B cell (primary cell): ENCODE measurements around the gene CR1L. TPM values are rescaled to one million over a fixed set of nuclear protein-coding genes. Genes with fewer than 3 reads are reported as not detected.

Source experiments
- ATAC-seq: fragments of 200-7000 bp; cut with Tn5 transposase; one replicate; pipeline ENCODE4 v1.10.0; 2021; ENCODE audit warnings: low read depth, mild to moderate bottlenecking, moderate number of reproducible peaks, moderate library complexity
- CTCF ChIA-PET: fragments of 350-600 bp; sonication (Branson Sonifier 250); formaldehyde crosslinking; loops from one replicate; lab custom pipeline; 2021; ENCODE audit warnings: antibody characterized with exemption, inconsistent platforms; lab: Charles Lee
- POLR2A ChIA-PET: fragments of 350-600 bp; sonication (Branson Sonifier 250); formaldehyde crosslinking; loops from one replicate; lab custom pipeline; 2021; ENCODE audit warnings: antibody characterized with exemption; lab: Charles Lee
- DNase-seq: peaks from one replicate; pipeline ENCODE4 v3.0.0; 2013
- H2AFZ ChIP-seq: 2 replicates; pipeline ENCODE4 v1.6.1; 2012; ENCODE audit warnings: mild to moderate bottlenecking, low read depth, low read length; ENCODE audit not compliant: insufficient read depth, poor library complexity, severe bottlenecking
- H3K27ac ChIP-seq, 2 donors: 1 replicate in 1 of 2; 2 replicates in 1 of 2; pipeline ENCODE4 v1.5.1; 2012 to 2013; ENCODE audit warnings: low read length in 2 of 2, mild to moderate bottlenecking in 2 of 2, moderate library complexity in 1 of 2
- H3K27me3 ChIP-seq, 4 experiments: fragments of 200-600 bp in 1 of 4; sonication (generic) in 1 of 4; replicated peaks in 1 of 4; 1 replicate in 2 of 4; 2 replicates in 2 of 4; pipeline versions ENCODE4 v1.6.1 to v1.7.0; 2013 to 2016; ENCODE audit warnings: low read length in 3 of 4, mild to moderate bottlenecking in 2 of 4, mixed read lengths in 1 of 4, moderate library complexity in 1 of 4; ENCODE audit not compliant: insufficient read depth in 4 of 4, control insufficient read depth in 3 of 4; ENCODE audit errors: control extremely low read depth in 1 of 4
- H3K36me3 ChIP-seq, 2 experiments: replicated peaks in 1 of 2; 1 replicate in 1 of 2; 2 replicates in 1 of 2; pipeline versions ENCODE4 v1.6.1 to v1.7.1; 2013; ENCODE audit warnings: low read length in 1 of 2; ENCODE audit not compliant: insufficient read depth in 2 of 2, control insufficient read depth in 1 of 2; ENCODE audit errors: control extremely low read depth in 1 of 2, extremely low read depth in 1 of 2
- H3K4me1 ChIP-seq, 2 donors: fragments of 200-600 bp in 1 of 2; sonication (generic) in 1 of 2; 1 replicate in 1 of 2; 2 replicates in 1 of 2; pipeline versions ENCODE4 v1.5.1 to v1.6.1; 2013 to 2017; ENCODE audit warnings: low read length in 2 of 2; ENCODE audit not compliant: control insufficient read depth in 2 of 2, insufficient read depth in 2 of 2
- H3K4me2 ChIP-seq: replicated peaks from 2 replicates; pipeline ENCODE3; 2012; ENCODE audit warnings: mild to moderate bottlenecking, low read depth, low read length; ENCODE audit not compliant: poor library complexity, severe bottlenecking
- H3K4me3 ChIP-seq, 5 experiments: fragments of 200-600 bp in 1 of 5; sonication (generic) in 1 of 5; 1 replicate in 3 of 5; 2 replicates in 2 of 5; pipeline versions ENCODE4 v1.5.1 to v1.7.0; 2011 to 2016; ENCODE audit warnings: low read length in 4 of 5, mild to moderate bottlenecking in 4 of 5, low read depth in 2 of 5, control low read depth in 1 of 5, moderate library complexity in 1 of 5; ENCODE audit not compliant: insufficient read depth in 1 of 5; ENCODE audit errors: control extremely low read depth in 1 of 5, extremely low read depth in 1 of 5
- H3K79me2 ChIP-seq: fragments of 200-600 bp; sonication (generic); one replicate; pipeline ENCODE4 v1.6.0; 2016; ENCODE audit warnings: low read length; ENCODE audit not compliant: control insufficient read depth, insufficient read depth
- H3K9ac ChIP-seq: fragments of 200-600 bp; sonication (generic); 2 replicates; pipeline ENCODE4 v1.6.1; 2017; ENCODE audit warnings: mild to moderate bottlenecking, low read length, moderate library complexity
- H3K9me3 ChIP-seq, 3 donors: one replicate each; pipeline versions ENCODE4 v1.6.1 to v1.7.1; 2013; ENCODE audit warnings: low read length in 2 of 3; ENCODE audit not compliant: control insufficient read depth in 2 of 3, insufficient read depth in 1 of 3; ENCODE audit errors: control extremely low read depth in 1 of 3
- H4K20me1 ChIP-seq: 2 replicates; pipeline ENCODE4 v1.6.0; 2012; ENCODE audit warnings: mild to moderate bottlenecking, low read length; ENCODE audit not compliant: insufficient read depth, control insufficient read depth, poor library complexity, severe bottlenecking
- H3K27ac Mint-ChIP-seq: one replicate; pipeline ENCODE4 v1.8.0; 2021; ENCODE audit warnings: mixed read lengths
- H3K27me3 Mint-ChIP-seq: one replicate; pipeline ENCODE4 v1.8.0; 2021; ENCODE audit warnings: mixed read lengths
- H3K4me1 Mint-ChIP-seq: one replicate; pipeline ENCODE4 v1.8.0; 2021; ENCODE audit warnings: mixed read lengths
- H3K4me3 Mint-ChIP-seq: one replicate; pipeline ENCODE4 v1.8.0; 2021; ENCODE audit warnings: mixed read lengths
- H3K9me3 Mint-ChIP-seq: one replicate; pipeline ENCODE4 v1.8.0; 2022; ENCODE audit warnings: mixed read lengths; ENCODE audit not compliant: insufficient read depth
- CTCF ChIP-seq: fragments of 200-600 bp; IDR thresholded peaks from one replicate; pipeline ENCODE4 v1.8.0; 2022; ENCODE audit warnings: antibody characterized with exemption, mild to moderate bottlenecking
- EZH2 ChIP-seq: IDR thresholded peaks from 2 replicates; pipeline ENCODE4 v1.6.1; 2012; ENCODE audit warnings: borderline replicate concordance, low read depth, mild to moderate bottlenecking, moderate library complexity, low read length; ENCODE audit not compliant: insufficient read depth, poor library complexity, severe bottlenecking
- WGBS: methylation state at CpG from one replicate; pipeline ENCODE4 v1.1.5; 2013; ENCODE audit warnings: missing lambda C conversion rate; ENCODE audit not compliant: insufficient coverage; 5-methylcytosine and 5-hydroxymethylcytosine counted together
- intact Hi-C: fragments of 100-400 bp; cut with micrococcal nuclease; formaldehyde crosslinking; loops from one replicate; pipeline ENCODE4 v1.10.0; 2022
- polyA plus RNA-seq: library from polyadenylated mRNA; depleted of rRNA; stranded (reverse); fragments of >200 nt; gene quantifications from 2 replicates; pipeline ENCODE4 v1.2.3, GENCODE V29; 2012
- total RNA-seq, 2 donors: library from RNA; stranded (reverse); fragments of 120-200 nt in 1 of 2; gene quantifications; 1 replicate in 1 of 2; 2 replicates in 1 of 2; pipeline versions ENCODE4 v1.2.3 to v1.2.4, GENCODE V29; 2013 to 2022

Gene CR1L
- total and polyA plus RNA-seq, 2 donors (not counting 1 experiment from before 2014, with no cell fraction given), result 0.07 to 0.59 TPM

DNA sequence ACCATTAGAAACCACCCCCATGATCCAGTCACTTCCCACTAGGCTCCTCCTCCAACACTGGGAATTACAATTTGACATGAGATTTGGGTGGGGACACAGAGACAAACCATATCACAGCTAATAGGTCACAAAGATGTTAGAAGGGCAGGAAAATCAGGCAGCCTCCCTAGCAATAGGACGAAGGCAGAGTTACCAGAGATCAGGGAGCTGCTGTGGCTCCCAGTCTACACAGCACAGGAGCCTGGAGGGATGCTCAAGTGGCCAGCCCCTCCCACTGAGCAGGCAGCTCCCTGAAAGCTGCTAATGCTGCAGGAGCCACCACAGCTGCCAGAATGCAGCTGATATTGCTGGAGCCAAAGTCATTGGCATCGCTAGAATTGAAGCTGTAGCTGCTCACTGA lies 51.0 kb downstream of the CR1L start:
- Histone ChIP-seq H3K79me2 (no peaks in the 10 kb centered on the region), H3K36me3 (no peaks in the 10 kb centered on the region), H3K4me2 (no peak overlapping the region), H3K27ac (no peak overlapping the region), H4K20me1 (no peaks in the 10 kb centered on the region), H3K9me3 (no peaks in the 10 kb centered on the region), H3K4me3 (no peak overlapping the region), H3K9ac (no peak overlapping the region), H3K27me3 (no peaks in the 10 kb centered on the region), H2AFZ (no peak overlapping the region), H3K4me1 (no peaks in the 10 kb centered on the region)
- DNase-seq (no peak), ATAC-seq (no peak)
- CTCF ChIA-PET, result no interaction called here
- no peak for TF ChIP-seq CTCF
- no peak for TF ChIP-seq EZH2
- 100% methylated on average over 1 of the region's 2 CpGs for WGBS
- no peaks in the 10 kb centered on the region for H3K4me1 Mint-ChIP-seq
- intact Hi-C loops, result no loop called here
- no peaks in the 10 kb centered on the region for H3K9me3 Mint-ChIP-seq
- no peak overlapping the region for H3K27ac Mint-ChIP-seq
- peaks cover 4% of the 10 kb centered on the region for H3K27me3 Mint-ChIP-seq
- POLR2A ChIA-PET, result no interaction called here
- H3K4me3 Mint-ChIP-seq, result no peak overlapping the region

- ChIA-PET CTCF (interaction anchor here (0.7 to 2.2 kb wide), 8 partner anchors 9 to 120 kb away, joined by 3 to 10 read pairs (median 3); no protein-coding TSS in a partner anchor), POLR2A (no interaction called here)
- no peaks in the 10 kb centered on the region for H3K4me1 ChIP-seq
- H3K9ac ChIP-seq, result no peak overlapping the region
- no peaks in the 10 kb centered on the region for H3K36me3 ChIP-seq
- intact Hi-C loops, result no loop called here
- no peak overlapping the region for H2AFZ ChIP-seq
- no peak overlapping the region for H3K27ac ChIP-seq
- Mint-ChIP-seq H3K4me3 (no peak overlapping the region), H3K4me1 (no peaks in the 10 kb centered on the region), H3K9me3 (no peaks in the 10 kb centered on the region), H3K27me3 (no peaks in the 10 kb centered on the region), H3K27ac (no peak overlapping the region)
- H3K4me2 ChIP-seq, result no peak overlapping the region
- WGBS, result no CpG with 5 or more reads among the region's 4 CpGs
- H4K20me1 ChIP-seq, result no peaks in the 10 kb centered on the region
- H3K9me3 ChIP-seq, result no peaks in the 10 kb centered on the region
- no peaks in the 10 kb centered on the region for H3K79me2 ChIP-seq
- no peak overlapping the region for H3K4me3 ChIP-seq
- ATAC-seq (no peak), DNase-seq (peak; percentile 38)
- H3K27me3 ChIP-seq, result no peaks in the 10 kb centered on the region
- TF ChIP-seq CTCF (peak; percentile 65), EZH2 (no peak)
These were observed 54.0 kb downstream of the CR1L start for GRCh38 chr1:207698822-207699483.
